Measurements from ENCODE around the gene KRT17. TPM values are rescaled to one million over a fixed set of nuclear protein-coding genes. Genes with fewer than 3 reads are reported as not detected.
A peak's percentile ranks its signal among the peaks of the same experiment; 100 is the strongest.
"Not testable (repeated sequence)": the region's sequence is repeated elsewhere in the genome, so short reads cannot be mapped to it uniquely, and the experiment has no call there.

Gene KRT17
- total RNA-seq, 1 donor: not detected

- not testable (repeated sequence) for DNase-seq (ENCODE audit: low read depth in 2 of 3, low spot score in 2 of 3)
These were observed 1.8 kb downstream of the KRT17 start for GRCh38 chr17:41622340-41623183.

- DNase-seq (ENCODE audit: low read depth in 2 of 3, low spot score in 2 of 3): no peak
These were observed 2.5 kb downstream of the KRT17 start for GRCh38 chr17:41621916-41622315.

GRCh38 chr17:41621435-41621817, 2.9 kb downstream of the KRT17 start:
- DNase-seq (ENCODE audit: low read depth in 2 of 3, low spot score in 2 of 3): not testable (repeated sequence)

DNA sequence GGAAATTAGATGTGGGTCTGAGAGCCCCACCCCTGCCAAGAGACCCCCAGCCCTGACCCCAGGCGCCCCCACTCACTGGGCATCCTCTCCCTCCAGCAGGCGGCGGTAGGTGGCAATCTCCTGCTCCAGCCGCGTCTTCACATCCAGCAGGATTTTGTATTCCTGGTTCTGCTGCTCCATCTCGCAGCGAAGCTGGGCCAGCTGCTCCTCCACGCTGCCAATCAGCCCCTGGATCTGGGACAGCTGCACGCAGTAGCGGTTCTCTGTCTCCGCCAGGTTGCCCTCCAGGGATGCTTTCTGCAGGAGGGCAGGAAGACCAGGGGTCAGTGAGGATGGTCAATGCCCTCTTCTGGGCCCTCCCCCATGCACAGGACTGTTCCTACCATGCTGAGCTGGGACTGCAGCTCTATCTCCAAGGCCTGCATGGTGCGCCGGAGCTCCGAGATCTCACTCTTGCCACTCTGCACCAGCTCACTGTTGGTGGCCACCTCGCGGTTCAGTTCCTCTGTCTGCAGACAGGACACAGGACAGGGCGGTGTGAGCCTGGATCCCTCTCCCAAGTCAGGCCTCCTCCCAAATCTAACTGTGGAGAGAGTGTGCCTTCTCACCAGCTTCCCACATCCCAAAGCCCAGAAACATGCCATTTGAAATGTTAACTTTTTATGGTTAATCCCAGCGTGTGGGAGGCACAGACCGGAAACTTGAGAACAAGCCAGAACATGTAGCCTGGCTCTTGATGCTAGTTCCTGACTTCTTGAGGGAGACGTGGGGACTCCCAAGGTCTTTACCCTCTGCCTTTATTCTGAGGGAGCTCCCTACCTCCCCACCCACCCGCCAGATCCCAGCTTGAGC, 3.6 kb downstream of the KRT17 start:
- DNase-seq (ENCODE audit: low read depth in 2 of 3, low spot score in 2 of 3): no peak

- not testable (repeated sequence) for DNase-seq (ENCODE audit: low read depth in 2 of 3, low spot score in 2 of 3)
These were observed 4.3 kb downstream of the KRT17 start for GRCh38 chr17:41619927-41620582.

DNA sequence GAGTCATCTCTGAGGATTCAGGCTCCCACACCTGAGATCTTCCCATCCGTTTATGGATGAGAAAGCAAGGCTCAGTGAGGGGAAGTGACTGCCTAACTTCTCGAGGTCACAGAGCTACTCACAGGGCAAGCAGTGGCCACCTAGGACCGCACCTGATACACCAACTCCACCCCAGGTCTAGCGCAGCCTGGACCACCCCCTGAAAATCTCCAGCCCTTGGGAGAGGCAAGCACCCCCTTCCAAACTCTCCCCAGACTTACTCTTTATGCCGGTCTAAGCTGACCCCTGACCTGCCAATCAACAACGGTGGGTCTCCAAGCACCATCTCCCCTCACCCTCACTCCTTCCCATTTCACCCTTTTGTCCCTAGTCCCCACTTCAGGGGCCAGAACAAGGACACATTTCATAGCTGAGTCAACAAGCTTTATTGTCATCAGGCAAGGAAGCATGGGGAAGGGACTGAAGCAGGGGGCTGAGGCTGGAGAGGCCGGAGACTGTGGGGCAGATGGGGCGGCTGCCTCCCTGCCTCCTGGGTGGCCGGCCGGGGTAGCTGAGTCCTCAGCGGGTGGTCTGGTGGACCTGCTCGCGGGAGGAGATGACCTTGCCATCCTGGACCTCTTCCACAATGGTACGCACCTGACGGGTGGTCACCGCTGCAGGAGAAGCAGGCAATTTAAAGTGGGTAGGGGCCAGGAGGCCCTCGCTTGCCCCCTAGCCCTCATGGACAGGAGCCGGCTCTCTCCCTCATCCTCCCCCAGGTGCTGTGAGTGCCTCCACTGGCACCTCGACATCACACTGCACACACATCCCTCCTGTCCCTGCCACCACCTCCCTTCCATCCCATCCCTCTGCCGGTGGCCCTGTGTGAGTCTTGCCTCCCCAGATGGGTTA, 5.1 kb downstream of the KRT17 start:
- no peak for DNase-seq (ENCODE audit: low read depth in 2 of 3, low spot score in 2 of 3)

- no peak for DNase-seq (ENCODE audit: low read depth in 2 of 3, low spot score in 2 of 3)
These were observed 5.9 kb downstream of the KRT17 start for GRCh38 chr17:41618341-41619035.

DNA sequence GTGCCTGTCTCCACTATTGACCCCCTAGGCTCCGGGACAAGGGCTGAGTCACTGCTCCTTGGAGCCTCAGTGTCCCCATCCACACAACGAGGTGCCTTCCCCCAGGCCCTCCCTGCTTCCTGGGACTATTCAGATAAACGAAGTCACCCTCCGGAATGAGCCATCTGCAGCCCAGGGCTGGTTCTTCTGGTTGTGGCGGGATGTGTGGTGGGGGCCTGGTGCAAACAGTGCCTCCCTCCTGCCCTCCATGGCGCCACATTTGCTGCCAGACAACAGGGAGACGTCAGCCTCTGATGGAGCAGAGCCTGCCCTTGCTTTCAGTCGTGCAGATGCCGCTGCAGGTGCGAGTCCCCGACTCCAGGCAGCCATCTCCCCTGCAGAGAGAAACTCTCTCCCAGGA, 6.7 kb downstream of the KRT17 start:
- DNase-seq (ENCODE audit: low read depth in 2 of 3, low spot score in 2 of 3): no peak

- DNase-seq (ENCODE audit: low read depth in 2 of 3, low spot score in 2 of 3): no peak
These were observed 7.2 kb downstream of the KRT17 start for GRCh38 chr17:41617136-41617535.

DNA sequence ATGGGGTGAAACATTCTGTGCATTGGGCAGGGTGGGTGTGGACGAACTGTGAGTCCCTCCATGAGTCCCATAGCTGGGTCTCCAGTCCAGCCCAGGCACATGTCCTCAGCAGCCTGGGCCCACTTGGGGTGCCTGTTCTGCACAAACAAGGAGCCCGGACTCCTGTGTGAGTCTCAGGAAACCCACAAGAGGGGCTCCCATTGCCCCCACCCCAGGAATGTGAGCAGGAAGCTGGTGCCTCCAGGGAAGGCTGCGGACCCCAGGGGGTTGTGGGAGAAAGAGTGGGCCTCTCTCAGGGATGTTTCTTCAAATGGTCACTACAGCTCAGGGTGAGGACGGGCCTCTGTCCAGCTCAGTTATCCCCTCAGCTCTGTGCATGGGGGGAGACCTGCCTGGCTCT, 7.9 kb downstream of the KRT17 start:
- DNase-seq (ENCODE audit: low read depth in 2 of 3, low spot score in 2 of 3): not testable (repeated sequence)

DNA sequence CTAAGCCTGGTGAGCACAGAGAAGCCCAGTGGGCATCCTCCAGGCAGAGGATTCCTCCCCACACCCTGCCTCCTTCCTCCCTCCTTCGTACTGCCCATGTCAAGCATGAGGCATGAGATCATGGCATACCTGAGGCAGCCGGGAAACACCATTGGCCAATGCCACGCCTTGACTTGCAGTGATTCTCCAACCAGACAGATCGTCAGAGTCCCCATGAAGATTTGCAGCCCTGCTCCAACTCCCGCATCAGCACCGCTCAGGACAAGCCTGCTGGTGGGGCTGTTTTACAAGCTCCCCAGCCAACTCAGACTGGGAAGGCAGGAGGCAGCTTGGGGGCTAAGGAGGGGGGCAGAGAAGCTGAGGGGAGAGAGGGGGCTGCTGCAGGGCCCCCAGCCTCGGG, 8.9 kb downstream of the KRT17 start:
- DNase-seq (ENCODE audit: low read depth in 2 of 3, low spot score in 2 of 3): no peak

DNA sequence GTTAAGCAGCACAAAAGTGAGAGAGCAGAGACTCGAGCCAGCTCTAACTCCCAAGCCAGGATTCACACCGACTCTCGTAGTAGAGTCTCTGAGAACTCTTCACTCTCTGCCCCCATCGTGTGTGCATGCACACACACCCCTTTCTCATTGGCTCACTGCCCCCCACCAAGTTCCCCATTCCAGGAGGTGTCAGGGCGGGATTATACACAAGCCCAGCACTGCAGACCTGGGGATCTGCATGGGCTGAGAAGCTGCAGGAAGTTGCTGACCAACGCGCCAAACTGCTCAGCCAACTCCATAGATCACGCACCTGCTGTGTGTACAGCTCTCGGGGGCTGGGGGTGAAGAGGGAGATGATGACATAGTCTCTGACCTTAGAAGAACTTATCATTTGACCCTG, 9.6 kb downstream of the KRT17 start:
- not testable (repeated sequence) for DNase-seq (ENCODE audit: low read depth in 2 of 3, low spot score in 2 of 3)

DNA sequence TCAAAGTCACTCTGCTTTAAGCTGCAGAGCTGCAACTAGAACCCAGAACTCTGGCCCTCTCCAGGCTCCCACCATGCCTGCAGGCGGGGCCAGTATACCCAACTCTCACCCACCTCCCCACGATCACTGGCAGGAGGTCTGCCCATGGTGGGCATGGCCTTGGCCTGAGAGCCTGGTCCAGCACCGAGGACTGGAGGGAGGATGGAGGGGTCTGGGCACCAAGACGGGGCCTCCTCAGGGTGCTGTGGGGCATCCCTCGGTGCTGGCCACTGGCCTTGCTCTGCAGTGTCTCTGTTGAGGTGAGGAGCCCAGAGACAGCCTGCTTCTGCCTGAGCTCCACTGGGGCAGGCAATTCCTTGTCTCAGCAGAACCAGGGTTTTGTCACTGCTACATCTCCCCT, 10.3 kb downstream of the KRT17 start:
- no peak for DNase-seq (ENCODE audit: low read depth in 2 of 3, low spot score in 2 of 3)

DNA sequence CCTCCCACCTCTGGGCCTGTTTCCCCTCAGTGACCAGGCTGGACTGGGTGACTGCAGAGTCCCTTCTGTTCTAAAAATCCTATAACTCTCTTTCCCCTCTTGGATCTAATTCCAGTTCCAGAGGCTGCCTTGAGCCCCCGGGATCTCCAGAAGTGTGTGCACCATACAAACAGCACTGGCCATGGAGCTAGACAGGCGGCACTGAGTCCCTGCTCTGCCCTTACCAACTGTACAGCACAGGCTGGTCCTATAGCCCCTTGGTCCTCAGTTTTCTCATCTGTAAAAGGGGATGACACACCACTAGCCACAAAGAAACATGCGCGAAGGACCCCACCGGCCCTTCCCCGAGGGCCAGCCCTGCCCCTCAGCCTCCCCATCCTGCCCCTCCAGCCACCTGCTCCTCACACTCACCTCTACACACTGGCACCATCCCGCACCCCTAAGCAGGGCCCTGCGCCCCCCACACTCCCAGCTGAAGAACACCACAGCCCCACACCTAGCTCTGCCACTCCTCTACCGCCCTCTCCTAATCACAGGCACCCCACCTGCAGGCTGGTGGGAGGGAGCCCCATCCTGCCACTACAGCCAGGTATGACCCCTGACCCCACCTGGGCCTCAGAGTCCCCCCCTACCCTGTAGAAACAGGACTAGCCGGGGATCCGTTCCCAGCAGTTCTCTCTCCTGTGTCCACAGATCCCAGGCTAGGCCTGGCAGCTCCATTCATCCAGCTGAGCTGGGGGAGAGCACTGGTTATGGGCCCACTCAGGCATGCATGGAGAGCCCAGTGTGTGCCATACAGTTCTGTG, 10.9 kb downstream of the KRT17 start:
- no peak for DNase-seq (ENCODE audit: low read depth in 2 of 3, low spot score in 2 of 3)

DNA sequence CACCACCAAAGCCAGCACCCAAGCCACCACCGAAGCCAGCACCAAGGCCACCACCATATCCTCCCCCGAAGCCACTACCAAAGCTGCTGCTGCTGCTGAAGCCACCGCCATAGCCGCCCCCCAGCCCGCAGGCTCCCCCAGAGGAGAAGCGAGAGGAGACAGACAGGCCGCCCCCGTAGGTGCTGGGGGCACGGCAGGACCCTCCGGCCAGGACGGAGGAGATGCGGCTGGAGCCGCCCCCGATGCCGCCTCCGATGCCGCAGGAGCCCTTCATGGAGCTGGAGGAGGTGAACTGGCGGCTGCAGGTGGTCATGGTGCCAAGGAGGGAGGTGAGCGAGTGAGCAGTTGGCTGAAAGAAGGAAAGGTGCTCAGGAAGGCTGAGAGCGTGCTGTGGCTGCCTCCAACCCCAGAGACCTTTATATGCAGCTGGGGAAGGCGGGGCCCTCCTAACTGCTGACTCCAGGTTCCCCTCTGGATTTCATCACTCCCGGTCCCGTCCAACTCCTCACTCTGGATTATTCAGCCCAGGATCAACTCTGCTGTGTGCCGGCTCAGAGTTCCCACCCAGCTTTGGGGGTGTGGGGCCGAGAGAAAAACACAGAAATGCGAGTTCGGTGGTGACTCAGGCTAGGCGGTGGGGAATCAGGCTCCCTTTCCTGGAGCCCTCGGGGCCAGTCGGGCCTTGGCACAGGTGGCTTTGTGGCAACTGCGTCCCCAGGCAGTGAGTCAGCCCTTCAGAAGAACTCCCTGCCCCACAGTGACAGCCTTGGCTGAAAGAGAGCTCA, 11.8 kb downstream of the KRT17 start, which contains the start of gene KRT16:
Gene KRT16 (minus strand): TSS at position 392 of the 785 bp plus-strand sequence. CDS start 79 bp downstream, at position 313.
- not testable (repeated sequence) for DNase-seq (ENCODE audit: low read depth in 2 of 3, low spot score in 2 of 3)

- no peak for DNase-seq (ENCODE audit: low read depth in 2 of 3, low spot score in 2 of 3)
These were observed 13.3 kb downstream of the KRT17 start for GRCh38 chr17:41610965-41611640.

DNA sequence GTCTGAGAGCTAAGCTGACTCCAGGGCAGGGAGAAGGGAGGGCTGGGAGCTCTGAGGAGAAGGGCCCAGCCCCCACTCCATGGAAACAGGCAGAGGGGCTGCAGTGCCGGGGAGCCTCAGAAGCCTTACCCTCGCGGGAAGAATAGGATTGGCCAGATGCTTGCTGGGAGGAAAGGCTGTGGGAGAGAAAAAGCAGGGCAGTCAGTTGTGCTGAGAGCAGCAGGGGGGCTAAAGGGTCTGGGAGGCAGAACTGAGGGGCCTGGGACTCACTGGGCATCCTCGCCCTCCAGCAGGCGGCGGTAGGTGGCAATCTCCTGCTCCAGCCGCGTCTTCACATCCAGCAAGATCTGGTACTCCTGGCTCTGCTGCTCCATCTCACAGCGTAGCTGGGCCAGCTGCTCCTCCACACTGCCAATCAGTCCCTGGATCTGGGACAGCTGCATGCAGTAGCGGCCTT, 14.3 kb downstream of the KRT17 start:
- peak in 1 of 3 donors; percentile 39 for DNase-seq (ENCODE audit: low read depth in 2 of 3, low spot score in 2 of 3)
